GM18867 (cell line): Measurements from ENCODE around the gene KIF22.

Experiments used
- ATAC-seq: cut with Tn5 transposase; IDR thresholded peaks from one replicate; pipeline ENCODE4 v1.9.1; 2021; ENCODE audit warnings: mild to moderate bottlenecking, moderate library complexity; ENCODE audit not compliant: unreplicated experiment

Gene KIF22

GRCh38 chr16:29834079-29834478 lies 43.5 kb downstream of the KIF22 start:
- no peak for ATAC-seq

GRCh38 chr16:29835926-29836325 lies 45.4 kb downstream of the KIF22 start:
- no peak for ATAC-seq

GRCh38 chr16:29836623-29837022 lies 46.1 kb downstream of the KIF22 start:
- no peak for ATAC-seq

GRCh38 chr16:29837841-29838240 lies 47.3 kb downstream of the KIF22 start:
- ATAC-seq: no peak

- ATAC-seq: no peak
Observed at GRCh38 chr16:29839822-29840221, 49.3 kb downstream of the KIF22 start.

- ATAC-seq: no peak
Observed at GRCh38 chr16:29840240-29840639, 49.7 kb downstream of the KIF22 start.

GRCh38 chr16:29841631-29842030 lies 51.1 kb downstream of the KIF22 start:
- ATAC-seq: no peak

- ATAC-seq: no peak
Observed at GRCh38 chr16:29842732-29843346, 52.3 kb downstream of the KIF22 start.

GRCh38 chr16:29843931-29844330 lies 53.4 kb downstream of the KIF22 start:
- ATAC-seq: no peak

- no peak for ATAC-seq
Observed at GRCh38 chr16:29844575-29845331, 54.2 kb downstream of the KIF22 start.

GRCh38 chr16:29845656-29846055 lies 55.1 kb downstream of the KIF22 start:
- no peak for ATAC-seq

- ATAC-seq: no peak
Observed at GRCh38 chr16:29848420-29849297, 58.1 kb downstream of the KIF22 start.

- no peak for ATAC-seq
Observed at GRCh38 chr16:29849505-29849904, 59.0 kb downstream of the KIF22 start.

GRCh38 chr16:29850998-29851397 lies 60.4 kb downstream of the KIF22 start:
- ATAC-seq: no peak

GRCh38 chr16:29852654-29853053 lies 62.1 kb downstream of the KIF22 start:
- no peak for ATAC-seq

GRCh38 chr16:29854520-29855100 lies 64.1 kb downstream of the KIF22 start:
- no peak for ATAC-seq
